IPS-NIHi7 (cell line): Measurements from ENCODE around the gene EPB41.
"Not testable (repeated sequence)": the region's sequence is repeated elsewhere in the genome, so short reads cannot be mapped to it uniquely, and the experiment has no call there.

Experiments used
- DNase-seq: peaks from one replicate; pipeline ENCODE4 v3.0.0; 2012; ENCODE audit warnings: mixed read lengths; ENCODE audit errors: extremely low spot score

EPB41 gene

GRCh38 chr1:28981210-28981609 lies 66.8 kb downstream of the EPB41 start:
- no peak for DNase-seq

- no peak for DNase-seq
These were observed 67.8 kb downstream of the EPB41 start for GRCh38 chr1:28982198-28982597.

GRCh38 chr1:28983091-28983490 lies 68.7 kb downstream of the EPB41 start:
- DNase-seq: no peak

GRCh38 chr1:28983509-28984310 lies 69.3 kb downstream of the EPB41 start:
- peak; percentile 40 for DNase-seq

- no peak for DNase-seq
These were observed 69.9 kb downstream of the EPB41 start for GRCh38 chr1:28984311-28984684.

GRCh38 chr1:28985427-28985826 lies 71.1 kb downstream of the EPB41 start:
- DNase-seq: no peak

GRCh38 chr1:28986306-28986910 lies 72.0 kb downstream of the EPB41 start:
- no peak for DNase-seq

- DNase-seq: no peak
These were observed 88.4 kb downstream of the EPB41 start for GRCh38 chr1:29002792-29003191.

- DNase-seq: no peak
These were observed 89.9 kb downstream of the EPB41 start for GRCh38 chr1:29004288-29004687.

GRCh38 chr1:29004798-29005197 lies 90.4 kb downstream of the EPB41 start:
- DNase-seq: no peak

- DNase-seq: no peak
These were observed 97.4 kb downstream of the EPB41 start for GRCh38 chr1:29011775-29012174.

GRCh38 chr1:29017235-29017634 lies 102.9 kb downstream of the EPB41 start:
- no peak for DNase-seq

- no peak for DNase-seq
These were observed 103.8 kb downstream of the EPB41 start for GRCh38 chr1:29017975-29018712.

- DNase-seq: no peak
These were observed 108.3 kb downstream of the EPB41 start for GRCh38 chr1:29022620-29023019.

GRCh38 chr1:29029667-29030066 lies 115.3 kb downstream of the EPB41 start:
- no peak for DNase-seq

GRCh38 chr1:29032841-29033240 lies 118.5 kb downstream of the EPB41 start:
- DNase-seq: no peak

- peak; percentile 46 for DNase-seq
These were observed 119.6 kb downstream of the EPB41 start for GRCh38 chr1:29033829-29034466.

- DNase-seq: no peak
These were observed 129.1 kb downstream of the EPB41 start for GRCh38 chr1:29043274-29043965.

GRCh38 chr1:29044010-29044409 lies 129.6 kb downstream of the EPB41 start:
- DNase-seq: no peak

GRCh38 chr1:29045663-29046062 lies 131.3 kb downstream of the EPB41 start:
- DNase-seq: not testable (repeated sequence)

- DNase-seq: no peak
These were observed 132.8 kb downstream of the EPB41 start for GRCh38 chr1:29047142-29047541.

- DNase-seq: no peak
These were observed 135.8 kb downstream of the EPB41 start for GRCh38 chr1:29050166-29050565.
